Calu3 (cell line): ENCODE data around the gene GPR4. TPM values are rescaled to one million over a fixed set of nuclear protein-coding genes. Genes with fewer than 3 reads are reported as not detected.
"Not testable (repeated sequence)": the region's sequence is repeated elsewhere in the genome, so short reads cannot be mapped to it uniquely, and the experiment has no call there.

Source experiments
- BruUV-seq: library from RNA; stranded (reverse); fragments of 400-500 nt; replicated peaks from 2 replicates; lab custom pipeline; 2021; lab: Mats Ljungman, UMichigan
- CTCF ChIA-PET: fragments of 300-600 bp; sonication (Branson Sonifier 250); formaldehyde crosslinking; loops from one replicate; lab custom pipeline; 2022; ENCODE audit warnings: antibody characterized with exemption; lab: Charles Lee
- DNase-seq: peaks from one replicate; pipeline ENCODE4 v3.0.0; 2022
- H3K27ac Mint-ChIP-seq: one replicate; pipeline ENCODE4 v1.8.0; 2022; ENCODE audit warnings: mixed read lengths; ENCODE audit not compliant: unreplicated experiment
- H3K27me3 Mint-ChIP-seq: one replicate; pipeline ENCODE4 v1.8.0; 2022; ENCODE audit warnings: mixed read lengths; ENCODE audit not compliant: unreplicated experiment
- H3K36me3 Mint-ChIP-seq: one replicate; pipeline ENCODE4 v1.8.0; 2022; ENCODE audit warnings: mild to moderate bottlenecking, moderate library complexity, mixed read lengths; ENCODE audit not compliant: insufficient read depth, unreplicated experiment
- H3K4me1 Mint-ChIP-seq: one replicate; pipeline ENCODE4 v1.8.0; 2022; ENCODE audit warnings: mild to moderate bottlenecking, low read depth, mixed read lengths; ENCODE audit not compliant: unreplicated experiment
- H3K4me3 Mint-ChIP-seq: one replicate; pipeline ENCODE4 v1.8.0; 2022; ENCODE audit warnings: mild to moderate bottlenecking, low read depth, moderate library complexity, mixed read lengths; ENCODE audit not compliant: unreplicated experiment
- H3K9me3 Mint-ChIP-seq: one replicate; pipeline ENCODE4 v1.8.0; 2022; ENCODE audit warnings: low read depth, mixed read lengths; ENCODE audit not compliant: unreplicated experiment
- intact Hi-C: fragments of 100-400 bp; cut with micrococcal nuclease; formaldehyde crosslinking; loops from one replicate; pipeline ENCODE4 v1.10.0; 2022; ENCODE audit not compliant: unreplicated experiment
- total RNA-seq: library from RNA; stranded (reverse); gene quantifications from 2 replicates; pipeline ENCODE4 v1.2.3, GENCODE V29; 2022
- TF ChIP-seq, protein P1 (sequence below): fragments of 200-600 bp; IDR thresholded peaks from one replicate; pipeline ENCODE4 v1.8.0; 2022; ENCODE audit warnings: antibody characterized with exemption; ENCODE audit not compliant: unreplicated experiment

Gene GPR4
- total RNA-seq, 1 experiment from 2014 or later = not detected

DNA sequence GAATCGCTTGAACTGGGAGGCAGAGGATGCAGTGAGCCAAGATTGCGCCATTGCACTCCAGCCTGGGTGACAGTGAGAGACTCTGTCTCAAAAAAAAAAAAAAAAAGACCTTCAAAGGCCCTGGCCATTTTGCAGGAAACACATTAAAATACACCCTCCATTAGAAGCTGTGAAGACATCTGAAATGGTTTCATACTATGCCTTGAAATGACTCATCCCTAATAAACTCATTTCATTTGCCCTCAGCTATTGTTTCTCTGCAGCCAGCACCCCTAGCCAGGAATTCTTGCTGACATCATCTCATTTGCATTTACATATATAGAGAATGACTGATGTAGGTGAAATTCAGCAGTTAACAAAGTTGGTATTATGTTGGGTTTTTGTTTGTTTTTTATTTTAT, 28.5 kb upstream of the GPR4 start:
- Mint-ChIP-seq H3K4me3 (no peak overlapping the region), H3K4me1 (no peaks in the 10 kb centered on the region), H3K27me3 (no peaks in the 10 kb centered on the region), H3K36me3 (peaks cover 64% of the 10 kb centered on the region), H3K9me3 (no peaks in the 10 kb centered on the region), H3K27ac (no peak overlapping the region)
- intact Hi-C loops = no loop called here
- no TSS peak for BruUV-seq
- TF ChIP-seq, protein P1, sequence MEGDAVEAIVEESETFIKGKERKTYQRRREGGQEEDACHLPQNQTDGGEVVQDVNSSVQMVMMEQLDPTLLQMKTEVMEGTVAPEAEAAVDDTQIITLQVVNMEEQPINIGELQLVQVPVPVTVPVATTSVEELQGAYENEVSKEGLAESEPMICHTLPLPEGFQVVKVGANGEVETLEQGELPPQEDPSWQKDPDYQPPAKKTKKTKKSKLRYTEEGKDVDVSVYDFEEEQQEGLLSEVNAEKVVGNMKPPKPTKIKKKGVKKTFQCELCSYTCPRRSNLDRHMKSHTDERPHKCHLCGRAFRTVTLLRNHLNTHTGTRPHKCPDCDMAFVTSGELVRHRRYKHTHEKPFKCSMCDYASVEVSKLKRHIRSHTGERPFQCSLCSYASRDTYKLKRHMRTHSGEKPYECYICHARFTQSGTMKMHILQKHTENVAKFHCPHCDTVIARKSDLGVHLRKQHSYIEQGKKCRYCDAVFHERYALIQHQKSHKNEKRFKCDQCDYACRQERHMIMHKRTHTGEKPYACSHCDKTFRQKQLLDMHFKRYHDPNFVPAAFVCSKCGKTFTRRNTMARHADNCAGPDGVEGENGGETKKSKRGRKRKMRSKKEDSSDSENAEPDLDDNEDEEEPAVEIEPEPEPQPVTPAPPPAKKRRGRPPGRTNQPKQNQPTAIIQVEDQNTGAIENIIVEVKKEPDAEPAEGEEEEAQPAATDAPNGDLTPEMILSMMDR = no peak
- CTCF ChIA-PET = interaction anchor here (0.6 to 3.0 kb wide), 9 partner anchors 9 to 310 kb away, joined by 3 to 23 read pairs (median 4); partner anchors contain the start of genes EML2 and SIX5
- DNase-seq = peak; percentile 36

DNA sequence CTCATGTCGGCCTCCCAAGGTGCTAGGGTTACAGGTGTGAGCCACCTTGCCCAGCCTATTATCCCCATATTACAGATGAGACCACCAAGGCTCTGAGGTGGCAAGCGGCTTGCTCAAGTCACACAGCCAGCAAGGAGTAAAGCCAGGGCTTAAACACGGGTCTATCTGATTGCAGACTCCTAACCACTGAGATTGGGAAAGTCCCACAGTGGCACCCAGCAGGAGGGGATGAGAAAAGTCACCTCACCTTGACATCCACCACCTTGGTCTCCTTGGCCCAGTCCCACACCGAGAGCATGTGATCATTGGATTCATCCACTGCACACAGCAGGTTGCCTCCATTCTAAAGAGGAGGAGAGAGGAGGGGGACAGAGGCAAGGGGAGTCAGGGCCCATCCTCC, 27.7 kb upstream of the GPR4 start:
- Mint-ChIP-seq H3K27ac (no peak overlapping the region), H3K9me3 (no peaks in the 10 kb centered on the region), H3K4me1 (no peaks in the 10 kb centered on the region), H3K4me3 (no peak overlapping the region), H3K27me3 (no peaks in the 10 kb centered on the region), H3K36me3 (peaks cover 70% of the 10 kb centered on the region)
- DNase-seq = no peak
- TF ChIP-seq, protein P1 = no peak
- intact Hi-C loops = no loop called here
- CTCF ChIA-PET = no interaction called here
- no TSS peak for BruUV-seq

DNA sequence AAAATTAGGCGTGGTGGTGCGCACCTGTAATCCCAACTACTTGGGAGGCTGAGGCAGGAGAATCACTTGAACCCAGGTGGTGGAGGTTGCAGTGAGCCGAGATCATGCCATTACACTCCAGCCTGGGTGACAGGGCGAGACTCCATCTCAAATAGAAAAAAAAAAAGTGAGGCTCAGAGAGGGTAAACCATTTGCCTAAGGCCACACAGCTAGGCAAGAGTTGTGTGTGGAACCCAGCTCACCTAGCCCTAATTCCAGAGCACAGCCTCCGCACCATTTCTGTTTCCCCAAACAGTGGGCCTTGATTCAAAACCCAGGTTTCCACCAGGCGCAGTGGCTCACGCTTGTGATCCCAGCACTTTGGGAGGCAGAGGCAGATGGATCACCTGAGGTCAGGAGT, 26.2 kb upstream of the GPR4 start:
- H3K4me3 Mint-ChIP-seq = not testable (repeated sequence)

DNA sequence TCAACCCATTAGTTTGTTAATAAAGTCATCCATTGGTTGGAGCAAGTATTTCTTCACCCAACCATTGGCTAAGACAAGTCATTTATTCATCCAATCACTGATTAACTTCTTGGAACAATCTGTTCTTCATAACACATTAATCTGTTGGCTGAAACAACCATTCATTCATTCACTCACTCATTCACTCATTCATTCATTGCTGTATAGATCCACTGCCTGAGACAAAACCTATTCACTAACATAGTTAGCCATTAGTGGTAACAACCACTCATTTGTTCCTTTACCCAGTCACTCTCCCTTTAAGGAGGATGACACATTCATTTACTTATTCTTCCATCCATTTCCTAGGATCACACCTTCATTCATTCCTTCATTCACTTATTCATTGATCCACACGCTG, 22.0 kb upstream of the GPR4 start:
- BruUV-seq = no TSS peak

More for the DNA sequence above, 26.2 kb upstream of the GPR4 start:
- H3K27ac Mint-ChIP-seq, H3K9me3 Mint-ChIP-seq, intact Hi-C loops, DNase-seq, CTCF ChIA-PET, BruUV-seq, H3K4me1 Mint-ChIP-seq, H3K27me3 Mint-ChIP-seq: not testable (repeated sequence)
- peaks cover 61% of the 10 kb centered on the region for H3K36me3 Mint-ChIP-seq

More for the DNA sequence above, 22.0 kb upstream of the GPR4 start:
- CTCF ChIA-PET = interaction anchor here (0.6 kb wide), 2 partner anchors 8 to 9 kb away, joined by 3 to 4 read pairs; no protein-coding TSS in a partner anchor
- H3K4me3 Mint-ChIP-seq = no peak overlapping the region
- peaks cover 2% of the 10 kb centered on the region for H3K9me3 Mint-ChIP-seq
- TF ChIP-seq, protein P1 = no peak
- intact Hi-C loops = no loop called here
- H3K36me3 Mint-ChIP-seq = peaks cover 67% of the 10 kb centered on the region
- no peak for DNase-seq
- no peak overlapping the region for H3K27ac Mint-ChIP-seq
- no peaks in the 10 kb centered on the region for H3K27me3 Mint-ChIP-seq
- H3K4me1 Mint-ChIP-seq = no peaks in the 10 kb centered on the region
